HEK293 (cell line): ENCODE measurements around the gene DTX3L.

Source experiments
- CTCF ChIA-PET: fragments of 350-600 bp; formaldehyde crosslinking; extraction: SDS; loops from one replicate; lab custom pipeline; 2021; ENCODE audit warnings: antibody characterized with exemption; lab: Yijun Ruan, JAX
- POLR2A ChIA-PET: fragments of 300-600 bp; formaldehyde crosslinking; extraction: SDS; loops from one replicate; lab custom pipeline; 2020; ENCODE audit warnings: antibody characterized with exemption, inconsistent platforms; lab: Yijun Ruan, JAX
- H3K27ac ChIP-seq: fragments of 200-500 bp; sonication (Bioruptor generic); 2 replicates; pipeline ENCODE4 v1.5.1; 2014; ENCODE audit warnings: low read depth, low read length, control low read depth, inconsistent platforms; ENCODE audit errors: extremely low read depth
- H3K36me3 ChIP-seq, 2 experiments: fragments of 200-500 bp in 1 of 2; sonication (Bioruptor generic) in 1 of 2; 1 replicate in 1 of 2; 2 replicates in 1 of 2; pipeline ENCODE4 v1.5.1; 2014 to 2017; ENCODE audit warnings: inconsistent platforms in 2 of 2, low read length in 2 of 2; ENCODE audit not compliant: control insufficient read depth in 2 of 2, insufficient read depth in 1 of 2
- H3K4me1 ChIP-seq: fragments of 200-500 bp; sonication (Bioruptor generic); 2 replicates; pipeline ENCODE4 v1.5.1; 2014; ENCODE audit warnings: mild to moderate bottlenecking, low read length, inconsistent platforms; ENCODE audit not compliant: control insufficient read depth, insufficient read depth
- H3K4me3 ChIP-seq: 2 replicates; pipeline ENCODE4 v1.5.1; 2011; ENCODE audit warnings: low read depth, mild to moderate bottlenecking, control low read depth, low read length, moderate library complexity
- H3K9me3 ChIP-seq: fragments of 200-500 bp; sonication (Bioruptor generic); 2 replicates; pipeline ENCODE4 v1.5.1; 2014; ENCODE audit warnings: low read depth, low read length, inconsistent platforms; ENCODE audit not compliant: control insufficient read depth, insufficient read depth
- PATZ1 ChIP-seq: fragments of 450-650 bp; formaldehyde crosslinking; IDR thresholded peaks from 2 replicates; pipeline ENCODE4 v1.5.1; 2016; ENCODE audit warnings: missing biosample characterization, missing genetic modification characterization
- WT1 ChIP-seq: fragments of 450-650 bp; formaldehyde crosslinking; IDR thresholded peaks from 2 replicates; pipeline ENCODE4 v1.5.1; 2016; ENCODE audit warnings: missing biosample characterization, missing genetic modification characterization
- ZBTB11 ChIP-seq: fragments of 450-650 bp; formaldehyde crosslinking; conservative IDR thresholded peaks from 2 replicates; pipeline ENCODE4 v1.5.1; 2016; ENCODE audit warnings: low read depth, missing biosample characterization, missing genetic modification characterization
- ZBTB48 ChIP-seq: fragments of 450-650 bp; formaldehyde crosslinking; IDR thresholded peaks from 2 replicates; pipeline ENCODE4 v1.5.1; 2016; ENCODE audit warnings: missing biosample characterization, missing genetic modification characterization
- ZNF146 ChIP-seq: fragments of 450-650 bp; formaldehyde crosslinking; IDR thresholded peaks from 2 replicates; pipeline ENCODE4 v1.5.1; 2016; ENCODE audit warnings: missing biosample characterization, missing genetic modification characterization
- ZNF214 ChIP-seq: fragments of 450-650 bp; formaldehyde crosslinking; IDR thresholded peaks from 2 replicates; pipeline ENCODE4 v1.5.1; 2017; ENCODE audit warnings: missing biosample characterization, mild to moderate bottlenecking, missing genetic modification characterization, borderline replicate concordance
- ZNF239 ChIP-seq: fragments of 450-650 bp; formaldehyde crosslinking; IDR thresholded peaks from 2 replicates; pipeline ENCODE4 v1.5.1; 2016; ENCODE audit warnings: missing biosample characterization, missing genetic modification characterization
- ZNF335 ChIP-seq: fragments of 450-650 bp; formaldehyde crosslinking; conservative IDR thresholded peaks from 2 replicates; pipeline ENCODE4 v1.5.1; 2016; ENCODE audit warnings: missing biosample characterization, missing genetic modification characterization
- ZNF341 ChIP-seq: fragments of 450-650 bp; formaldehyde crosslinking; IDR thresholded peaks from 2 replicates; pipeline ENCODE4; 2016; ENCODE audit warnings: low read depth, missing biosample characterization, missing genetic modification characterization
- ZNF350 ChIP-seq: fragments of 450-650 bp; formaldehyde crosslinking; IDR thresholded peaks from 2 replicates; pipeline ENCODE4 v1.5.0; 2017; ENCODE audit warnings: missing biosample characterization, mild to moderate bottlenecking, missing genetic modification characterization
- ZNF488 ChIP-seq: fragments of 450-650 bp; formaldehyde crosslinking; IDR thresholded peaks from 2 replicates; pipeline ENCODE4 v1.5.1; 2016; ENCODE audit warnings: missing biosample characterization, missing genetic modification characterization
- ZNF549 ChIP-seq: fragments of 450-650 bp; IDR thresholded peaks from 2 replicates; pipeline ENCODE4 v1.5.1; 2018; ENCODE audit warnings: missing biosample characterization, missing genetic modification characterization, mild to moderate bottlenecking, inconsistent platforms, moderate library complexity
- ZNF830 ChIP-seq: fragments of 450-650 bp; IDR thresholded peaks from 2 replicates; pipeline ENCODE4 v1.5.0; 2018; ENCODE audit warnings: missing biosample characterization, missing genetic modification characterization, low read depth, mild to moderate bottlenecking, moderate library complexity
- ZSCAN4 ChIP-seq: fragments of 450-650 bp; formaldehyde crosslinking; IDR thresholded peaks from 2 replicates; pipeline ENCODE4 v1.5.1; 2017; ENCODE audit warnings: missing biosample characterization, missing genetic modification characterization

The DTX3L gene

GRCh38 chr3:122564155-122564912, at the start of gene DTX3L, which contains the start of gene PARP9 (continued):
- peak; percentile 87 for TF ChIP-seq PATZ1 (tag by site-specific recombination)

- ChIA-PET POLR2A (interaction anchor here (0.7 to 1.7 kb wide), 11 partner anchors 13 to 686 kb away, joined by 3 to 10 read pairs (median 4); partner anchors contain the start of genes DTX3L, FAM162A, PARP9 and SEC22A), CTCF (interaction anchor here (0.7 to 1.5 kb wide), 3 partner anchors 125 to 450 kb away, joined by 3 read pairs; no protein-coding TSS in a partner anchor)
- peak overlapping the region; percentile 77 for H3K4me3 ChIP-seq
- no peak for TF ChIP-seq ZNF214 (tag by site-specific recombination)
- TF ChIP-seq ZNF239 (tag by site-specific recombination) = no peak
- 0 out of 2 replicates have a peak, but pooled peaks have one; percentile 1 for TF ChIP-seq ZBTB11 (tag by site-specific recombination)
- TF ChIP-seq ZNF335 = peak; percentile 56; the same call in 1 of the 2 replicates
- no peaks in the 10 kb centered on the region for H3K36me3 ChIP-seq
- no peaks in the 10 kb centered on the region for H3K9me3 ChIP-seq
- peak overlapping the region; percentile 98; the same call in 1 of the 2 replicates for H3K27ac ChIP-seq
- H3K4me1 ChIP-seq = peaks cover 7% of the 10 kb centered on the region; the same call in 1 of the 2 replicates
Measured at GRCh38 chr3:122515020-122515468, 49.1 kb upstream of the DTX3L start.

GRCh38 chr3:122515870-122516269, 48.3 kb upstream of the DTX3L start:
- POLR2A ChIA-PET = no interaction called here

GRCh38 chr3:122516846-122517360, 47.2 kb upstream of the DTX3L start:
- peaks cover 7% of the 10 kb centered on the region; the same call in 1 of the 2 replicates for H3K4me1 ChIP-seq
- no peak overlapping the region for H3K27ac ChIP-seq
- no peaks in the 10 kb centered on the region for H3K36me3 ChIP-seq
- no peak overlapping the region for H3K4me3 ChIP-seq
- ChIA-PET CTCF (interaction anchor here (0.6 kb wide), 1 partner anchor 458 kb away, joined by 3 read pairs; no protein-coding TSS in a partner anchor), POLR2A (no interaction called here)
- no peaks in the 10 kb centered on the region for H3K9me3 ChIP-seq
- TF ChIP-seq ZNF488 = no peak
- no peak for TF ChIP-seq WT1 (tag by site-specific recombination)
- TF ChIP-seq ZNF146 (tag by site-specific recombination) = no peak
- no peak for TF ChIP-seq ZNF341 (tag by site-specific recombination)

More at GRCh38 chr3:122515870-122516269, 48.3 kb upstream of the DTX3L start:
- peaks cover 7% of the 10 kb centered on the region; the same call in 1 of the 2 replicates for H3K4me1 ChIP-seq
- H3K4me3 ChIP-seq = no peak overlapping the region
- H3K27ac ChIP-seq = no peak overlapping the region
- CTCF ChIA-PET = interaction anchor here (0.7 to 1.5 kb wide), 3 partner anchors 57 to 449 kb away, joined by 3 read pairs; no protein-coding TSS in a partner anchor
- no peak for TF ChIP-seq ZSCAN4 (tag by site-specific recombination)
- no peak for TF ChIP-seq ZNF350 (tag by site-specific recombination)
- TF ChIP-seq ZNF830 (tag by site-specific recombination) = no peak
- no peak for TF ChIP-seq ZNF549 (tag by site-specific recombination)
- no peak for TF ChIP-seq ZBTB48 (tag by site-specific recombination)
- TF ChIP-seq, all 188 proteins: peak for 0
- H3K36me3 ChIP-seq = no peaks in the 10 kb centered on the region
- no peaks in the 10 kb centered on the region for H3K9me3 ChIP-seq
